WTC11 (cell line): ENCODE data around the gene GABRB1.

Experiments used
- CREB1 ChIP-seq: sonication (generic); formaldehyde crosslinking; IDR thresholded peaks from 2 replicates; pipeline ENCODE4 v1.8.0; 2023; ENCODE audit warnings: mild to moderate bottlenecking, missing genetic modification reagents
- FOXK1 ChIP-seq: sonication (generic); formaldehyde crosslinking; IDR thresholded peaks from 2 replicates; pipeline ENCODE4 v1.8.0; 2022; ENCODE audit warnings: mild to moderate bottlenecking, moderate library complexity, missing genetic modification reagents
- NFYB ChIP-seq: sonication (generic); formaldehyde crosslinking; conservative IDR thresholded peaks from 2 replicates; pipeline ENCODE4 v1.8.0; 2022; ENCODE audit warnings: low read depth, missing genetic modification reagents
- PRRX2 ChIP-seq: fragments of 250-450 bp; sonication (Bioruptor Pico); IDR thresholded peaks from 2 replicates; pipeline ENCODE4 v1.8.0; 2021; ENCODE audit warnings: mild to moderate bottlenecking
- ZNF396 ChIP-seq: fragments of 250-450 bp; sonication (Bioruptor Pico); IDR thresholded peaks from 2 replicates; pipeline ENCODE4 v1.8.0; 2021; ENCODE audit warnings: mild to moderate bottlenecking, moderate library complexity, borderline replicate concordance
- TF ChIP-seq, protein P1 (sequence below): fragments of 200-600 bp; IDR thresholded peaks from 2 replicates; pipeline ENCODE4 v1.8.0; 2022; ENCODE audit warnings: antibody characterized with exemption
- TF ChIP-seq, protein P2 (sequence below): sonication (generic); formaldehyde crosslinking; IDR thresholded peaks from 2 replicates; pipeline ENCODE4 v1.8.1; 2023; ENCODE audit warnings: mild to moderate bottlenecking, moderate library complexity, missing genetic modification reagents
- TF ChIP-seq, protein P3 (sequence below): sonication (generic); formaldehyde crosslinking; IDR thresholded peaks from 2 replicates; pipeline ENCODE4 v1.8.1; 2022; ENCODE audit warnings: low read depth, mild to moderate bottlenecking, moderate library complexity, missing genetic modification reagents, borderline replicate concordance

DNA sequence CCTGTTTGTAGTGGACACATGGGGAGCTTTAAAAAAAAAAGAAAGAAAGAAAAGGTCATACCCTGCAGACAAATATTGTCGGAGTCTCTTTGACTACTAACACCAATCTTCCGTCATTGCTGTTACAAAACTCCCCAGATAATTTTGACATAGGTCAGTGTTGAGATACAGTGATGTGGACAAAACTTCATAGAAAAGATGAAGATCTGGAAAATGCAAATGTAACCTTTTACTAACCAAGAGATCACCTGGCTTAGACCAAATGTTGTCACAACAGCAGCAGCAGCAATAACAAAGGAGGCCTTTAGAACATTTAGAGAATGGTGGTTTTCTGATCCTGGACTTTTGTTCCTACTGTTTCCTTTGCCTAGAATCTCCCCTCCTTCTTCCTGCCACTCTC lies 440.2 kb downstream of the GABRB1 start:
- TF ChIP-seq, protein P1, sequence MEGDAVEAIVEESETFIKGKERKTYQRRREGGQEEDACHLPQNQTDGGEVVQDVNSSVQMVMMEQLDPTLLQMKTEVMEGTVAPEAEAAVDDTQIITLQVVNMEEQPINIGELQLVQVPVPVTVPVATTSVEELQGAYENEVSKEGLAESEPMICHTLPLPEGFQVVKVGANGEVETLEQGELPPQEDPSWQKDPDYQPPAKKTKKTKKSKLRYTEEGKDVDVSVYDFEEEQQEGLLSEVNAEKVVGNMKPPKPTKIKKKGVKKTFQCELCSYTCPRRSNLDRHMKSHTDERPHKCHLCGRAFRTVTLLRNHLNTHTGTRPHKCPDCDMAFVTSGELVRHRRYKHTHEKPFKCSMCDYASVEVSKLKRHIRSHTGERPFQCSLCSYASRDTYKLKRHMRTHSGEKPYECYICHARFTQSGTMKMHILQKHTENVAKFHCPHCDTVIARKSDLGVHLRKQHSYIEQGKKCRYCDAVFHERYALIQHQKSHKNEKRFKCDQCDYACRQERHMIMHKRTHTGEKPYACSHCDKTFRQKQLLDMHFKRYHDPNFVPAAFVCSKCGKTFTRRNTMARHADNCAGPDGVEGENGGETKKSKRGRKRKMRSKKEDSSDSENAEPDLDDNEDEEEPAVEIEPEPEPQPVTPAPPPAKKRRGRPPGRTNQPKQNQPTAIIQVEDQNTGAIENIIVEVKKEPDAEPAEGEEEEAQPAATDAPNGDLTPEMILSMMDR, result no peak
- TF ChIP-seq FOXK1 (CRISPR knock-in tag), result no peak
- TF ChIP-seq, protein P2, sequence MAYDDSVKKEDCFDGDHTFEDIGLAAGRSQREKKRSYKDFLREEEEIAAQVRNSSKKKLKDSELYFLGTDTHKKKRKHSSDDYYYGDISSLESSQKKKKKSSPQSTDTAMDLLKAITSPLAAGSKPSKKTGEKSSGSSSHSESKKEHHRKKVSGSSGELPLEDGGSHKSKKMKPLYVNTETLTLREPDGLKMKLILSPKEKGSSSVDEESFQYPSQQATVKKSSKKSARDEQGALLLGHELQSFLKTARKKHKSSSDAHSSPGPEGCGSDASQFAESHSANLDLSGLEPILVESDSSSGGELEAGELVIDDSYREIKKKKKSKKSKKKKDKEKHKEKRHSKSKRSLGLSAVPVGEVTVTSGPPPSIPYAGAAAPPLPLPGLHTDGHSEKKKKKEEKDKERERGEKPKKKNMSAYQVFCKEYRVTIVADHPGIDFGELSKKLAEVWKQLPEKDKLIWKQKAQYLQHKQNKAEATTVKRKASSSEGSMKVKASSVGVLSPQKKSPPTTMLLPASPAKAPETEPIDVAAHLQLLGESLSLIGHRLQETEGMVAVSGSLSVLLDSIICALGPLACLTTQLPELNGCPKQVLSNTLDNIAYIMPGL (CRISPR knock-in tag), result no peak
- TF ChIP-seq, protein P3, sequence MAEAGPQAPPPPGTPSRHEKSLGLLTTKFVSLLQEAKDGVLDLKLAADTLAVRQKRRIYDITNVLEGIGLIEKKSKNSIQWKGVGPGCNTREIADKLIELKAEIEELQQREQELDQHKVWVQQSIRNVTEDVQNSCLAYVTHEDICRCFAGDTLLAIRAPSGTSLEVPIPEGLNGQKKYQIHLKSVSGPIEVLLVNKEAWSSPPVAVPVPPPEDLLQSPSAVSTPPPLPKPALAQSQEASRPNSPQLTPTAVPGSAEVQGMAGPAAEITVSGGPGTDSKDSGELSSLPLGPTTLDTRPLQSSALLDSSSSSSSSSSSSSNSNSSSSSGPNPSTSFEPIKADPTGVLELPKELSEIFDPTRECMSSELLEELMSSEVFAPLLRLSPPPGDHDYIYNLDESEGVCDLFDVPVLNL (CRISPR knock-in tag), result no peak
- TF ChIP-seq NFYB, result no peak
- TF ChIP-seq ZNF396 (CRISPR knock-in tag), result no peak
- no peak for TF ChIP-seq CREB1 (CRISPR knock-in tag)
- no peak for TF ChIP-seq PRRX2
